ENCODE measurements around the gene NDRG3. TPM values are rescaled to one million over a fixed set of nuclear protein-coding genes. Genes with fewer than 3 reads are reported as not detected.

NDRG3 gene
- total RNA-seq, 1 donor from 2014 or later = 33.1 TPM

DNA sequence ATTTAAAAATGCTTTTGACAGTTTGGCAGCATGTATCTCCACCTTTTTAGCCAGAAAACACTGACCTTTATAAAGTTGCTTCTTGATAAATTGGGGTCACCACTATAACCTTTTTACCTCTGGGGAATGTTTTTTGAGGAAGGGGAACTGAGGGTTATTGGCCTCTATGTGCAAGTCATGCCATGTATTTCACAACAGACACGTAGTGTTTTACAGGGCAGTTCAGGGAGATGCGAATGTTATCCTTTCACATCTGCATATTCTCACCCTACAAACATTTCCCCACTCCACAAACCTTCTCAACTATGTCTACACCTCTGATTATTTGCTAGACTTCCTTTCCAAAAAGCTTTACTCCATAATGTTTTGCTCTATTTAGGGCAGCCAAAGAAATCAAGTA is 82.9 kb downstream of the NDRG3 start:
- no peaks in the 10 kb centered on the region for H3K27me3 Mint-ChIP-seq (ENCODE audit: low read depth, unreplicated experiment)

DNA sequence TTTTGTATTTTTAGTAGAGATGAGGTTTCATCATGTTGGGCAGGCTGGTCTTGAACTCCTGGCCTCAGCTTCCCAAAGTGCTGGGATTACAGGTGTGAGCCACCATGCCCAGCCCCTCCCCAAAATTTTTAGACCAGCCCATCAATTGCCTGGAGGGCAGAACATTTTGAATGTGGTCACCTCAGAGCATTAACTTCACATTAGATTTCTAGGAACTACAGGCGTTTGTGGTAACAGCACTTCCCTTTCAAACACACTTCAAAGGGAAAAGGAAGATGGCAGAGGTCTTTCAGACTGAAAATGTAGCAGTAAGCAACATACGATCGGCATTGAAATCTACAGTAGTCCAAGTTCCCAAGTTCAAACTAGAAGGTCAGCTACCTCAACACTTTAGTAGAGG is 87.6 kb downstream of the NDRG3 start:
- H3K9ac ChIP-seq (ENCODE audit: low read length) = no peak overlapping the region
- TF ChIP-seq, protein P1, sequence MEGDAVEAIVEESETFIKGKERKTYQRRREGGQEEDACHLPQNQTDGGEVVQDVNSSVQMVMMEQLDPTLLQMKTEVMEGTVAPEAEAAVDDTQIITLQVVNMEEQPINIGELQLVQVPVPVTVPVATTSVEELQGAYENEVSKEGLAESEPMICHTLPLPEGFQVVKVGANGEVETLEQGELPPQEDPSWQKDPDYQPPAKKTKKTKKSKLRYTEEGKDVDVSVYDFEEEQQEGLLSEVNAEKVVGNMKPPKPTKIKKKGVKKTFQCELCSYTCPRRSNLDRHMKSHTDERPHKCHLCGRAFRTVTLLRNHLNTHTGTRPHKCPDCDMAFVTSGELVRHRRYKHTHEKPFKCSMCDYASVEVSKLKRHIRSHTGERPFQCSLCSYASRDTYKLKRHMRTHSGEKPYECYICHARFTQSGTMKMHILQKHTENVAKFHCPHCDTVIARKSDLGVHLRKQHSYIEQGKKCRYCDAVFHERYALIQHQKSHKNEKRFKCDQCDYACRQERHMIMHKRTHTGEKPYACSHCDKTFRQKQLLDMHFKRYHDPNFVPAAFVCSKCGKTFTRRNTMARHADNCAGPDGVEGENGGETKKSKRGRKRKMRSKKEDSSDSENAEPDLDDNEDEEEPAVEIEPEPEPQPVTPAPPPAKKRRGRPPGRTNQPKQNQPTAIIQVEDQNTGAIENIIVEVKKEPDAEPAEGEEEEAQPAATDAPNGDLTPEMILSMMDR (IDR thresholded peaks at IDR 0.05; ENCODE audit: insufficient read depth, low read depth, low read length) = no peak
- no peak for TF ChIP-seq EZH2 (IDR thresholded peaks at IDR 0.05; ENCODE audit: insufficient read depth, low read length)
- no peak overlapping the region for H3K27ac ChIP-seq (ENCODE audit: low read depth, low read length)
- H3K27me3 ChIP-seq (ENCODE audit: insufficient read depth, low read length) = no peaks in the 10 kb centered on the region
- H3K4me2 ChIP-seq (ENCODE audit: low read length) = no peak overlapping the region
- H3K4me3 ChIP-seq (ENCODE audit: insufficient read depth, low read depth, low read length) = no peak overlapping the region
- Mint-ChIP-seq H3K4me1 (ENCODE audit: low read depth, unreplicated experiment) (no peaks in the 10 kb centered on the region), H3K27me3 (ENCODE audit: low read depth, unreplicated experiment) (no peaks in the 10 kb centered on the region), H3K4me3 (ENCODE audit: unreplicated experiment) (no peak overlapping the region), H3K27ac (ENCODE audit: unreplicated experiment) (no peak overlapping the region), H3K9me3 (ENCODE audit: unreplicated experiment) (no peaks in the 10 kb centered on the region), H3K36me3 (ENCODE audit: low read depth, unreplicated experiment) (peaks cover 13% of the 10 kb centered on the region)
- no peak for DNase-seq (ENCODE audit: low read depth)
- no peaks in the 10 kb centered on the region for H3K79me2 ChIP-seq (ENCODE audit: insufficient read depth, low read length)
- no peaks in the 10 kb centered on the region for H3K36me3 ChIP-seq (ENCODE audit: insufficient read depth, low read length)
- no peaks in the 10 kb centered on the region for H3K9me3 ChIP-seq (ENCODE audit: insufficient read depth, low read depth, low read length)
- H2AFZ ChIP-seq (ENCODE audit: low read depth, low read length) = no peak overlapping the region
- no peaks in the 10 kb centered on the region for H3K4me1 ChIP-seq (ENCODE audit: insufficient read depth, low read length)
- FAIRE-seq = no peak
- H4K20me1 ChIP-seq (ENCODE audit: insufficient read depth, low read length) = no peaks in the 10 kb centered on the region

More for the DNA sequence above, 82.9 kb downstream of the NDRG3 start:
- Mint-ChIP-seq H3K9me3 (ENCODE audit: unreplicated experiment) (no peaks in the 10 kb centered on the region), H3K36me3 (ENCODE audit: low read depth, unreplicated experiment) (peaks cover 7% of the 10 kb centered on the region), H3K27ac (ENCODE audit: unreplicated experiment) (no peak overlapping the region), H3K4me1 (ENCODE audit: low read depth, unreplicated experiment) (no peaks in the 10 kb centered on the region), H3K4me3 (ENCODE audit: unreplicated experiment) (no peak overlapping the region)
- Histone ChIP-seq H3K79me2 (ENCODE audit: insufficient read depth, low read length) (no peaks in the 10 kb centered on the region), H3K4me2 (ENCODE audit: low read length) (no peak overlapping the region), H3K9ac (ENCODE audit: low read length) (no peak overlapping the region), H3K4me1 (ENCODE audit: insufficient read depth, low read length) (no peaks in the 10 kb centered on the region), H3K9me3 (ENCODE audit: insufficient read depth, low read depth, low read length) (no peaks in the 10 kb centered on the region), H2AFZ (ENCODE audit: low read depth, low read length) (no peak overlapping the region), H3K27me3 (ENCODE audit: insufficient read depth, low read length) (no peaks in the 10 kb centered on the region), H3K36me3 (ENCODE audit: insufficient read depth, low read length) (no peaks in the 10 kb centered on the region), H4K20me1 (ENCODE audit: insufficient read depth, low read length) (no peaks in the 10 kb centered on the region), H3K4me3 (ENCODE audit: insufficient read depth, low read depth, low read length) (no peak overlapping the region), H3K27ac (ENCODE audit: low read depth, low read length) (no peak overlapping the region)
- TF ChIP-seq, protein P1 (IDR thresholded peaks at IDR 0.05; ENCODE audit: insufficient read depth, low read depth, low read length) = no peak
- TF ChIP-seq EZH2 (IDR thresholded peaks at IDR 0.05; ENCODE audit: insufficient read depth, low read length) = no peak
- DNase-seq (ENCODE audit: low read depth) (no peak), FAIRE-seq (no peak)

DNA sequence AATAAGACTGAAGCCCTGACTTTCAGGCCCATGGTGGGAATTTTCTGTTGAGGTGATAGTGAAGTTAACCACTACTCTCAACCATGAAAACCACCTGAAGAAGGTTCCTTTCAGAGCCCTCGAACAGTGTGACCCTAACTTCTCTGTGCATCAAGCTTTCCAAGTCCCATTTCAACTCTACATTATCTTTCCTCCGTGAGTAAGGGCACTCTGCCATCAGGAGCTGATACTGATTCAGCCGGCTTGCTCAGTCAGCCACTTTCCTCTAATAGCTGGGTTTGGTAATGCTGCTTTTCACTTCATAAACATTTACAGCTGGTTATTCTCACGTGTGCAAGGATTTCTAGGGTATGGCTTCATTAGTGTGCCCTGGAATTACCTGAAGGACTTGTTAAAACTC is 89.2 kb downstream of the NDRG3 start:
- no peaks in the 10 kb centered on the region for H3K27me3 Mint-ChIP-seq (ENCODE audit: low read depth, unreplicated experiment)
- Histone ChIP-seq H3K9ac (ENCODE audit: low read length) (no peak overlapping the region), H3K4me1 (ENCODE audit: insufficient read depth, low read length) (no peaks in the 10 kb centered on the region), H3K36me3 (ENCODE audit: insufficient read depth, low read length) (no peaks in the 10 kb centered on the region), H4K20me1 (ENCODE audit: insufficient read depth, low read length) (no peaks in the 10 kb centered on the region), H3K4me2 (ENCODE audit: low read length) (no peak overlapping the region), H2AFZ (ENCODE audit: low read depth, low read length) (no peak overlapping the region), H3K27me3 (ENCODE audit: insufficient read depth, low read length) (no peaks in the 10 kb centered on the region), H3K79me2 (ENCODE audit: insufficient read depth, low read length) (no peaks in the 10 kb centered on the region), H3K9me3 (ENCODE audit: insufficient read depth, low read depth, low read length) (no peaks in the 10 kb centered on the region), H3K4me3 (ENCODE audit: insufficient read depth, low read depth, low read length) (no peak overlapping the region), H3K27ac (ENCODE audit: low read depth, low read length) (no peak overlapping the region)
- H3K4me1 Mint-ChIP-seq (ENCODE audit: low read depth, unreplicated experiment) = no peaks in the 10 kb centered on the region
- no peak for DNase-seq (ENCODE audit: low read depth)
- no peaks in the 10 kb centered on the region for H3K9me3 Mint-ChIP-seq (ENCODE audit: unreplicated experiment)
- peaks cover 13% of the 10 kb centered on the region for H3K36me3 Mint-ChIP-seq (ENCODE audit: low read depth, unreplicated experiment)
- FAIRE-seq = no peak
- no peak for TF ChIP-seq EZH2 (IDR thresholded peaks at IDR 0.05; ENCODE audit: insufficient read depth, low read length)
- TF ChIP-seq, protein P1 (IDR thresholded peaks at IDR 0.05; ENCODE audit: insufficient read depth, low read depth, low read length) = no peak
- H3K4me3 Mint-ChIP-seq (ENCODE audit: unreplicated experiment) = no peak overlapping the region
- H3K27ac Mint-ChIP-seq (ENCODE audit: unreplicated experiment) = no peak overlapping the region

Data from astrocyte (in vitro differentiated cells and primary cell).